ENCODE results near the gene MINK1. TPM values are rescaled to one million over a fixed set of nuclear protein-coding genes. Genes with fewer than 3 reads are reported as not detected.

The MINK1 gene
- total RNA-seq, 4 donors from 2014 or later = 111 to 278 (median 223) TPM

- H3K36me3 ChIP-seq = no peaks in the 10 kb centered on the region
- no peaks in the 10 kb centered on the region for H3K27me3 ChIP-seq
- DNase-seq = no peak
- no peak overlapping the region for H3K4me3 ChIP-seq
- peaks cover 0 to 18% (median 0%) of the 10 kb centered on the region in 4 donors for H3K4me1 ChIP-seq
- TF ChIP-seq POLR2A (IDR thresholded peaks at IDR 0.05) (no peak), CTCF (IDR thresholded peaks at IDR 0.05) (no peak)
- no peak overlapping the region for H3K27ac ChIP-seq
- H3K9me3 ChIP-seq = no peaks in the 10 kb centered on the region
Measured at GRCh38 chr17:4843321-4844000, 10.3 kb downstream of the MINK1 start.

GRCh38 chr17:4845118-4845517 lies 12.0 kb downstream of the MINK1 start:
- Histone ChIP-seq H3K9me3 (no peaks in the 10 kb centered on the region), H3K27me3 (no peaks in the 10 kb centered on the region), H3K4me1 (peaks cover 0 to 25% (median 0%) of the 10 kb centered on the region in 4 donors), H3K27ac (no peak overlapping the region), H3K4me3 (no peak overlapping the region), H3K36me3 (no peaks in the 10 kb centered on the region)
- DNase-seq = no peak
- TF ChIP-seq POLR2A (IDR thresholded peaks at IDR 0.05) = no peak
- no peak for TF ChIP-seq CTCF (IDR thresholded peaks at IDR 0.05)

- peaks cover 0 to 32% (median 0%) of the 10 kb centered on the region in 4 donors for H3K4me1 ChIP-seq
- H3K36me3 ChIP-seq = no peaks in the 10 kb centered on the region
- no peak for DNase-seq
- H3K9me3 ChIP-seq = no peaks in the 10 kb centered on the region
- H3K27ac ChIP-seq = no peak overlapping the region
- TF ChIP-seq POLR2A (IDR thresholded peaks at IDR 0.05) (no peak), CTCF (IDR thresholded peaks at IDR 0.05) (no peak)
- H3K27me3 ChIP-seq = no peaks in the 10 kb centered on the region
- no peak overlapping the region for H3K4me3 ChIP-seq
Measured at GRCh38 chr17:4846635-4847390, 13.7 kb downstream of the MINK1 start.

GRCh38 chr17:4849011-4849536 lies 15.9 kb downstream of the MINK1 start:
- TF ChIP-seq POLR2A (IDR thresholded peaks at IDR 0.05) (no peak), CTCF (IDR thresholded peaks at IDR 0.05) (no peak)
- DNase-seq = no peak
- Histone ChIP-seq H3K9me3 (no peaks in the 10 kb centered on the region), H3K27ac (peak overlapping the region in 1 of 4 donors; percentile 77), H3K4me1 (peaks cover 0 to 39% (median 0%) of the 10 kb centered on the region in 4 donors), H3K27me3 (no peaks in the 10 kb centered on the region), H3K4me3 (no peak overlapping the region), H3K36me3 (peaks cover 0 to under 1% (median 0%) of the 10 kb centered on the region in 3 donors)

GRCh38 chr17:4850246-4850645 lies 17.1 kb downstream of the MINK1 start:
- TF ChIP-seq POLR2A (IDR thresholded peaks at IDR 0.05) = no peak
- no peak for TF ChIP-seq CTCF (IDR thresholded peaks at IDR 0.05)
- peak in 2 of 3 donors; percentile 67 to 78 for DNase-seq
- peak overlapping the region in 3 of 4 donors; percentile 30 to 77 (median 32) for H3K27ac ChIP-seq

More at GRCh38 chr17:4850246-4850645, 17.1 kb downstream of the MINK1 start:
- peaks cover 0 to 4% (median 0%) of the 10 kb centered on the region in 3 donors for H3K36me3 ChIP-seq
- no peaks in the 10 kb centered on the region for H3K27me3 ChIP-seq
- no peaks in the 10 kb centered on the region for H3K9me3 ChIP-seq
- H3K4me1 ChIP-seq = peaks cover 0 to 39% (median 0%) of the 10 kb centered on the region in 4 donors
- H3K4me3 ChIP-seq = no peak overlapping the region

All from Peyer's patch (tissue), 4 donors.